ENCODE data around the gene LUM. TPM values are rescaled to one million over a fixed set of nuclear protein-coding genes. Genes with fewer than 3 reads are reported as not detected.

Gene LUM
- 282 and 2,122 TPM in 2 replicates for total RNA-seq

GRCh38 chr12:91111366-91112325, at the start of gene LUM:
Gene LUM, minus strand, starts transcription at chr12:91111494. Its CDS starts 2,515 bp downstream, at chr12:91108979.

DNA sequence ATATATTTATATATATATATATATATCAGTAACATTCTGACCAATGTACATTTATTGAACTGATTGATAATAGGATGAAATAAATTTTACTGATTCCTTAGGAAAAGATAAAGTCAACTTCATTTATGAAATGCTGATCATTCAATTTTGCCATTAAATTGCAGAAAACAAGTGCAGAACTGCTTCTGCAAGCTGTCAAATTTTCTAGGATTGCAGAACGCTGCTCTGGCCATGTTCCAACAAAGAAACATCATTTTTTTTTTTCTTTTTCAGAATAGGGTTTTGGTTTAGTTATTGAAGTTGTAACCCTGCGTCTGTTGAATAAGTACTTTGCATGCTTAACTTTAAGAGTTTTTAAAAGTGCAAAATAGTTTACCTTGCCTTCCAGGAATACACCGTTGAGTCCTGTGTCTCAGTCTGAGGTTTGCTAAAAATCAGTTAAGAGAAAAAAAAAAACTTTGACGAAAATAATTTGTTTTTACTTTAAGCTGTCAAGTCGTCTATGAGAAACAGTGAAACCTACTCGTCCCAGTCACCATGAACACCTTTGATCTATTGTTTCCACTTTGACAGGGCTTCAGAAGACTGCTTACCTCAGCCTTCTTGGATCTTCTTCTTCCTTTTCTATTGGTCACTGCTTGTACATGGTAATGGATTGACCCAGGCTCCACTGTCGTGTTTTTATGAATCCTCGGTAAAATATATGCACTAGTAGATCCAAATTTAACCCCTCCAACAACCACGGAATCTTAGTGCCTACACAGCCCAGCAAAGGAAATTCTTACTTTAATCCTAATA, 53.7 kb downstream of the LUM start, which contains the start of gene KERA:
Gene KERA, minus strand, starts transcription at position 657 of the 798 bp plus-strand sequence. CDS start 1,743 bp downstream, outside the sequence.

Other genes with a start within 250 kb of the LUM start
- not detected in 2 replicates for gene CCER1, start 156.3 kb downstream of the LUM start, total RNA-seq
- not detected in 2 replicates for gene EPYC, start 106.5 kb downstream of the LUM start, total RNA-seq
- not detected in 2 replicates for gene KERA, start 53.5 kb downstream of the LUM start, total RNA-seq
- gene DCN, start 71.3 kb upstream of the LUM start, total RNA-seq: 96.5 and 675 TPM in 2 replicates